ENCODE data around the gene QPCT.
"Not testable (repeated sequence)": the region's sequence is repeated elsewhere in the genome, so short reads cannot be mapped to it uniquely, and the experiment has no call there.

QPCT gene

GRCh38 chr2:37379881-37380296, 35.5 kb downstream of the QPCT start:
- TF ChIP-seq CTCF (IDR thresholded peaks at IDR 0.05; ENCODE audit: low read depth, low read length), result no peak
- no peak for DNase-seq
- no peaks in the 10 kb centered on the region for H3K27me3 ChIP-seq (ENCODE audit: insufficient read depth, low read depth, severe bottlenecking)
- H3K4me3 ChIP-seq (ENCODE audit: low read depth, low read length), result no peak overlapping the region
- no peaks in the 10 kb centered on the region for H3K36me3 ChIP-seq
- H3K9me3 ChIP-seq (ENCODE audit: severe bottlenecking), result no peaks in the 10 kb centered on the region
- H3K27ac ChIP-seq, result no peak overlapping the region

GRCh38 chr2:37380787-37381186, 36.4 kb downstream of the QPCT start:
- not testable (repeated sequence) for DNase-seq; H3K36me3 ChIP-seq; H3K27ac ChIP-seq; H3K27me3 ChIP-seq (ENCODE audit: insufficient read depth, low read depth, severe bottlenecking); H3K4me3 ChIP-seq (ENCODE audit: low read depth, low read length); H3K9me3 ChIP-seq (ENCODE audit: severe bottlenecking)

- not testable (repeated sequence) for H3K36me3 ChIP-seq; H3K27me3 ChIP-seq (ENCODE audit: insufficient read depth, low read depth, severe bottlenecking); DNase-seq; H3K4me3 ChIP-seq (ENCODE audit: low read depth, low read length); H3K9me3 ChIP-seq (ENCODE audit: severe bottlenecking); H3K27ac ChIP-seq
Measured at GRCh38 chr2:37384261-37384660, 39.8 kb downstream of the QPCT start.

- no peak for TF ChIP-seq CTCF (IDR thresholded peaks at IDR 0.05; ENCODE audit: low read depth, low read length)
- Histone ChIP-seq H3K27me3 (ENCODE audit: insufficient read depth, low read depth, severe bottlenecking) (no peaks in the 10 kb centered on the region), H3K9me3 (ENCODE audit: severe bottlenecking) (no peaks in the 10 kb centered on the region), H3K36me3 (no peaks in the 10 kb centered on the region), H3K4me3 (ENCODE audit: low read depth, low read length) (no peak overlapping the region), H3K27ac (no peak overlapping the region)
- DNase-seq, result no peak
Measured at GRCh38 chr2:37387148-37387835, 42.9 kb downstream of the QPCT start.

GRCh38 chr2:37388074-37388473, 43.6 kb downstream of the QPCT start:
- Histone ChIP-seq H3K36me3 (no peaks in the 10 kb centered on the region), H3K27ac (no peak overlapping the region)
- DNase-seq, result no peak

GRCh38 chr2:37389395-37389794, 45.0 kb downstream of the QPCT start:
- TF ChIP-seq CTCF (IDR thresholded peaks at IDR 0.05; ENCODE audit: low read depth, low read length), result no peak
- Histone ChIP-seq H3K36me3 (no peaks in the 10 kb centered on the region), H3K27ac (no peak overlapping the region), H3K27me3 (ENCODE audit: insufficient read depth, low read depth, severe bottlenecking) (no peaks in the 10 kb centered on the region), H3K4me3 (ENCODE audit: low read depth, low read length) (no peak overlapping the region), H3K9me3 (ENCODE audit: severe bottlenecking) (no peaks in the 10 kb centered on the region)
- no peak for DNase-seq

More at GRCh38 chr2:37388074-37388473, 43.6 kb downstream of the QPCT start:
- H3K4me3 ChIP-seq (ENCODE audit: low read depth, low read length), result no peak overlapping the region
- H3K27me3 ChIP-seq (ENCODE audit: insufficient read depth, low read depth, severe bottlenecking), result no peaks in the 10 kb centered on the region
- no peak for TF ChIP-seq CTCF (IDR thresholded peaks at IDR 0.05; ENCODE audit: low read depth, low read length)
- no peaks in the 10 kb centered on the region for H3K9me3 ChIP-seq (ENCODE audit: severe bottlenecking)

Data from WERI-Rb-1 (cell line).